H1 (cell line): Measurements from ENCODE around the gene TXNDC8. TPM values are rescaled to one million over a fixed set of nuclear protein-coding genes. Genes with fewer than 3 reads are reported as not detected.

Experiments used
- CTCF ChIA-PET: fragments of 300-600 bp; sonication (Branson Sonifier 250); formaldehyde crosslinking; loops from one replicate; lab custom pipeline; 2021; ENCODE audit not compliant: partially characterized antibody; lab: Charles Lee
- POLR2A ChIA-PET: fragments of 300-600 bp; sonication (Branson Sonifier 250); formaldehyde crosslinking; loops from one replicate; lab custom pipeline; 2021; ENCODE audit warnings: inconsistent platforms; ENCODE audit not compliant: partially characterized antibody; lab: Charles Lee
- DNase-seq, 2 experiments: peaks; one replicate each; pipeline versions ENCODE4 v3.0.0 to v3.0.0-alpha.2; 2010 to 2022; ENCODE audit warnings: low spot score in 2 of 2, low read depth in 1 of 2, mixed read lengths in 1 of 2
- FAIRE-seq: peaks from 2 replicates; lab custom pipeline; 2011; peaks lifted over from hg19 to GRCh38; lab: Jason Lieb, UNC
- H2AFZ ChIP-seq: 2 replicates; pipeline ENCODE4 v1.8.1; 2012; ENCODE audit warnings: low read length, inconsistent platforms
- H2AK5ac ChIP-seq: 2 replicates; pipeline ENCODE4 v1.6.1; 2013; ENCODE audit warnings: low read depth, low read length
- H2BK120ac ChIP-seq: replicated peaks from 2 replicates; pipeline ENCODE3; 2013; ENCODE audit warnings: low read depth, low read length, inconsistent platforms
- H2BK12ac ChIP-seq: 2 replicates; pipeline ENCODE4 v1.6.1; 2013; ENCODE audit warnings: low read depth, low read length
- H2BK15ac ChIP-seq: 2 replicates; pipeline ENCODE4 v1.6.1; 2013; ENCODE audit warnings: low read length
- H2BK20ac ChIP-seq: 2 replicates; pipeline ENCODE4 v1.6.1; 2013; ENCODE audit warnings: low read length
- H2BK5ac ChIP-seq: 2 replicates; pipeline ENCODE4 v1.6.1; 2013; ENCODE audit warnings: low read depth, low read length
- H3K14ac ChIP-seq: 2 replicates; pipeline ENCODE4 v1.6.1; 2013; ENCODE audit warnings: inconsistent platforms; ENCODE audit not compliant: insufficient read length
- H3K18ac ChIP-seq: 2 replicates; pipeline ENCODE4 v1.6.1; 2013; ENCODE audit warnings: low read length; ENCODE audit errors: extremely low read depth
- H3K23ac ChIP-seq: 2 replicates; pipeline ENCODE4 v1.6.1; 2013; ENCODE audit warnings: inconsistent platforms; ENCODE audit not compliant: insufficient read length
- H3K23me2 ChIP-seq: 2 replicates; pipeline ENCODE4 v1.6.1; 2013; ENCODE audit warnings: low read depth, low read length
- H3K27ac ChIP-seq: 2 replicates; pipeline ENCODE4 v1.6.1; 2011; ENCODE audit warnings: low read depth, low read length, inconsistent platforms
- H3K27me3 ChIP-seq, 4 experiments: replicated peaks in 1 of 4; 1 replicate in 1 of 4; 2 replicates in 3 of 4; pipeline versions ENCODE4 v1.6.1 to v1.8.1; 2011 to 2013; ENCODE audit warnings: low read length in 3 of 4, mild to moderate bottlenecking in 3 of 4, inconsistent platforms in 2 of 4, mixed read lengths in 2 of 4, moderate library complexity in 1 of 4; ENCODE audit not compliant: control insufficient read depth in 3 of 4, insufficient read depth in 3 of 4; ENCODE audit errors: extremely low read depth in 1 of 4
- H3K36me3 ChIP-seq, 4 experiments: 2 replicates each; pipeline versions ENCODE4 v1.6.1 to v1.8.1; 2011 to 2013; ENCODE audit warnings: mild to moderate bottlenecking in 4 of 4, low read length in 3 of 4, moderate library complexity in 2 of 4, control low read depth in 1 of 4, inconsistent platforms in 1 of 4; ENCODE audit not compliant: insufficient read depth in 4 of 4, control insufficient read depth in 2 of 4
- H3K4ac ChIP-seq: replicated peaks from 2 replicates; pipeline ENCODE3; 2013; ENCODE audit warnings: low read length, low read depth, mixed read lengths, inconsistent platforms; ENCODE audit not compliant: insufficient read length
- H3K4me1 ChIP-seq, 4 experiments: replicated peaks in 1 of 4; 1 replicate in 1 of 4; 2 replicates in 3 of 4; pipeline versions ENCODE4 v1.6.1 to v1.8.1; 2011 to 2013; ENCODE audit warnings: low read length in 3 of 4, inconsistent platforms in 2 of 4, mixed read lengths in 1 of 4; ENCODE audit not compliant: insufficient read depth in 4 of 4, control insufficient read depth in 3 of 4
- H3K4me2 ChIP-seq, 2 experiments: 2 replicates each; pipeline versions ENCODE4 v1.6.1 to v1.8.1; 2011 to 2013; ENCODE audit warnings: low read depth in 2 of 2, low read length in 2 of 2, control low read depth in 1 of 2, inconsistent platforms in 1 of 2, mild to moderate bottlenecking in 1 of 2; ENCODE audit not compliant: insufficient read depth in 1 of 2
- H3K4me3 ChIP-seq, 4 experiments: fragments of 200-600, 300-600 bp in 1 of 4; sonication (generic), shearing (Covaris generic), sonication (Bioruptor Twin) in 1 of 4; 2 replicates each; pipeline versions ENCODE4 v1.5.1 to v1.8.1; 2011 to 2016; ENCODE audit warnings: low read length in 4 of 4, low read depth in 3 of 4, control low read depth in 2 of 4, inconsistent platforms in 2 of 4, mild to moderate bottlenecking in 2 of 4, mixed read lengths in 1 of 4, moderate library complexity in 1 of 4; ENCODE audit not compliant: insufficient read depth in 2 of 4; ENCODE audit errors: extremely low read depth in 1 of 4
- H3K56ac ChIP-seq: replicated peaks from 2 replicates; pipeline ENCODE3; 2013; ENCODE audit warnings: low read depth, mild to moderate bottlenecking, mixed read lengths, low read length, inconsistent platforms; ENCODE audit not compliant: insufficient read length
- H3K79me1 ChIP-seq: 2 replicates; pipeline ENCODE4 v1.6.1; 2013; ENCODE audit warnings: low read depth, low read length, control low read depth
- H3K79me2 ChIP-seq, 2 experiments: 2 replicates each; pipeline versions ENCODE4 v1.6.1 to v1.8.1; 2012 to 2013; ENCODE audit warnings: low read length in 2 of 2, mild to moderate bottlenecking in 2 of 2, inconsistent platforms in 1 of 2; ENCODE audit not compliant: insufficient read depth in 2 of 2, control insufficient read depth in 1 of 2
- H3K9ac ChIP-seq, 4 experiments: replicated peaks in 1 of 4; 1 replicate in 1 of 4; 2 replicates in 3 of 4; pipeline versions ENCODE4 v1.6.1 to v1.8.1; 2011 to 2013; ENCODE audit warnings: low read depth in 3 of 4, low read length in 3 of 4, control low read depth in 2 of 4, mild to moderate bottlenecking in 2 of 4, moderate library complexity in 2 of 4, inconsistent platforms in 1 of 4; ENCODE audit errors: extremely low read depth in 1 of 4
- H3K9me3 ChIP-seq, 2 experiments: 2 replicates each; pipeline versions ENCODE4 v1.6.1 to v1.8.1; 2012 to 2013; ENCODE audit warnings: mild to moderate bottlenecking in 2 of 2, moderate library complexity in 2 of 2, control low read depth in 1 of 2, inconsistent platforms in 1 of 2, low read depth in 1 of 2, low read length in 1 of 2, mixed read lengths in 1 of 2; ENCODE audit not compliant: insufficient read depth in 2 of 2
- H4K20me1 ChIP-seq, 2 experiments: replicated peaks in 1 of 2; 2 replicates each; pipeline versions ENCODE3 to v1.8.1; 2011 to 2013; ENCODE audit warnings: inconsistent platforms in 2 of 2, low read length in 2 of 2, mild to moderate bottlenecking in 1 of 2; ENCODE audit not compliant: insufficient read depth in 2 of 2, control insufficient read depth in 1 of 2
- H4K5ac ChIP-seq: 2 replicates; pipeline ENCODE4 v1.6.1; 2013; ENCODE audit warnings: low read length, low read depth, mixed read lengths, inconsistent platforms; ENCODE audit not compliant: insufficient read length
- H4K8ac ChIP-seq: 2 replicates; pipeline ENCODE4 v1.8.0; 2013; ENCODE audit warnings: mild to moderate bottlenecking, moderate library complexity, low read length, inconsistent platforms; ENCODE audit not compliant: insufficient read depth; ENCODE audit errors: extremely low read depth
- H4K91ac ChIP-seq: replicated peaks from 2 replicates; pipeline ENCODE3; 2013; ENCODE audit warnings: low read length, mixed read lengths, inconsistent platforms; ENCODE audit not compliant: insufficient read length
- BACH1 ChIP-seq: IDR thresholded peaks from 2 replicates; pipeline ENCODE4 v1.6.1; 2012; ENCODE audit warnings: low read length, improper control_type of control experiment
- BCL11A ChIP-seq, 2 experiments: IDR thresholded peaks; one replicate each; pipeline ENCODE4 v1.6.1; 2011; ENCODE audit warnings: low read depth in 2 of 2, low read length in 2 of 2, mild to moderate bottlenecking in 2 of 2
- E2F6 ChIP-seq: IDR thresholded peaks from 2 replicates; pipeline ENCODE4 v1.6.1; 2012; ENCODE audit warnings: inconsistent platforms
- EP300 ChIP-seq, 2 experiments: IDR thresholded peaks; 1 replicate in 1 of 2; 2 replicates in 1 of 2; pipeline ENCODE4 v1.6.1; 2011 to 2012; ENCODE audit warnings: low read depth in 2 of 2, low read length in 2 of 2, mild to moderate bottlenecking in 2 of 2, borderline replicate concordance in 1 of 2, inconsistent platforms in 1 of 2, moderate library complexity in 1 of 2
- GTF2F1 ChIP-seq: IDR thresholded peaks from 2 replicates; pipeline ENCODE4 v1.6.1; 2012; ENCODE audit warnings: low read depth, low read length, improper control_type of control experiment, borderline replicate concordance
- JUN ChIP-seq: IDR thresholded peaks from 2 replicates; pipeline ENCODE4 v1.6.1; 2011; ENCODE audit warnings: low read depth, mild to moderate bottlenecking, improper control_type of control experiment, low read length
- KDM5A ChIP-seq: fragments of 200-600 bp; IDR thresholded peaks from 2 replicates; pipeline ENCODE4 v1.7.1; 2012; ENCODE audit warnings: mild to moderate bottlenecking, low read length, inconsistent platforms, mixed read lengths
- NANOG ChIP-seq: IDR thresholded peaks from 2 replicates; pipeline ENCODE4 v1.6.1; 2011; ENCODE audit warnings: low read length, low read depth, mild to moderate bottlenecking, inconsistent platforms; ENCODE audit not compliant: insufficient read depth, poor library complexity, severe bottlenecking
- RXRA ChIP-seq: IDR thresholded peaks from 2 replicates; pipeline ENCODE4 v1.6.1; 2011; ENCODE audit warnings: low read depth, mild to moderate bottlenecking, low read length, moderate library complexity; ENCODE audit not compliant: insufficient read depth
- SIX5 ChIP-seq: IDR thresholded peaks from 2 replicates; pipeline ENCODE4 v1.6.1; 2011; ENCODE audit warnings: mild to moderate bottlenecking, low read depth, low read length
- SP1 ChIP-seq: IDR thresholded peaks from 2 replicates; pipeline ENCODE4 v1.6.1; 2011; ENCODE audit warnings: low read depth, low read length
- YY1 ChIP-seq: IDR thresholded peaks from 2 replicates; pipeline ENCODE4 v1.6.1; 2011; ENCODE audit warnings: low read depth, mild to moderate bottlenecking, low read length
- WGBS, 2 experiments: shearing (Covaris generic) in 1 of 2; methylation state at CpG; one replicate each; pipeline versions ENCODE4 v1.1.6 to v1.1.7; 2013 to 2015; ENCODE audit warnings: low lambda C conversion rate in 2 of 2, mixed read lengths in 2 of 2, inconsistent platforms in 1 of 2, low coverage in 1 of 2, missing lambda C conversion rate in 1 of 2; ENCODE audit not compliant: insufficient replicate concordance in 2 of 2, insufficient coverage in 1 of 2, insufficient read length in 1 of 2; ENCODE audit errors: extremely low coverage in 1 of 2, missing lambda C conversion rate in 1 of 2; 5-methylcytosine and 5-hydroxymethylcytosine counted together
- polyA plus RNA-seq, 7 experiments: library from polyadenylated mRNA; depleted of rRNA in 3 of 7; stranded (reverse) in 5 of 7; unstranded in 2 of 7; fragments of >200 nt in 5 of 7; fragments of 200-250 nt in 2 of 7; gene quantifications; 1 replicate in 5 of 7; 2 replicates in 1 of 7; 4 replicates in 1 of 7; pipeline versions ENCODE4 v1.2.1 to v1.2.3, GENCODE V29; 2011 to 2013; ENCODE audit warnings: missing spikeins in 2 of 7, mixed read lengths in 2 of 7
- total RNA-seq: library from RNA; stranded (reverse); fragmentation: NEBNext Ultra II Directional; extraction: Animal tissue kit (Norgen Biotek cat#: 25700); gene quantifications from 2 replicates; pipeline ENCODE4 v1.2.1, GENCODE V29; 2021

TXNDC8 gene
- total and polyA plus RNA-seq, 2 of the 8 experiments (the other 6 are each of a cell fraction or from before 2014, with no cell fraction given) = not detected

- Histone ChIP-seq H3K4me2 (no peak overlapping the region), H2BK120ac (no peak overlapping the region), H3K79me2 (peaks cover 14 to 15% of the 10 kb centered on the region in 2 experiments), H2BK5ac (no peak overlapping the region), H3K56ac (no peak overlapping the region), H3K9me3 (no peaks in the 10 kb centered on the region), H3K4me1 (peaks cover 3 to 16% (median 7%) of the 10 kb centered on the region in 4 experiments; a peak in 6 of 7 replicates), H3K36me3 (no peaks in the 10 kb centered on the region), H4K8ac (no peak overlapping the region), H3K23ac (no peak overlapping the region), H3K27ac (no peak overlapping the region), H4K20me1 (peaks cover 1 to 2% of the 10 kb centered on the region in 2 experiments), H3K23me2 (peaks cover 11% of the 10 kb centered on the region), H3K4ac (no peak overlapping the region), H2BK15ac (no peak overlapping the region), H2BK12ac (no peak overlapping the region), H3K79me1 (peaks cover 5% of the 10 kb centered on the region; the same call in 1 of the 2 replicates), H4K91ac (no peak overlapping the region), H3K18ac (no peak overlapping the region), H3K4me3 (no peak overlapping the region), H2AK5ac (no peak overlapping the region), H3K27me3 (no peaks in the 10 kb centered on the region; a peak in 1 of 7 replicates), H4K5ac (no peak overlapping the region), H3K9ac (no peak overlapping the region), H2BK20ac (no peak overlapping the region), H3K14ac (no peak overlapping the region), H2AFZ (no peak overlapping the region)
- ChIA-PET POLR2A (interaction anchor here (4.1 kb wide), 1 partner anchor 10 kb away, joined by 44 read pairs; no protein-coding TSS in a partner anchor), CTCF (interaction anchor here (1.1 to 4.1 kb wide), 2 partner anchors 9 to 22 kb away, joined by 3 to 16 read pairs; no protein-coding TSS in a partner anchor)
- FAIRE-seq = no peak
- WGBS, 2 experiments = 90% methylated on average over 2 of the region's 2 CpGs; no CpG with 5 or more reads in 1 of the 2 experiments
- no peak for DNase-seq
- no peak for TF ChIP-seq YY1
- no peak for TF ChIP-seq BACH1
- no peak for TF ChIP-seq EP300 (IDR thresholded peaks at IDR 0.05; ENCODE audit: borderline replicate concordance in 1 of 2, low read depth in 2 of 2, low read length in 2 of 2)
- TF ChIP-seq SP1 = no peak
- TF ChIP-seq E2F6 = no peak
- no peak for TF ChIP-seq KDM5A
- TF ChIP-seq SIX5 = no peak
- TF ChIP-seq NANOG = no peak
- no peak for TF ChIP-seq JUN
- no peak for TF ChIP-seq RXRA
- no peak for TF ChIP-seq BCL11A (IDR thresholded peaks at IDR 0.05; ENCODE audit: low read depth in 2 of 2, low read length in 2 of 2)
- no peak for TF ChIP-seq GTF2F1
Measured at GRCh38 chr9:110259566-110259965, 78.1 kb downstream of the TXNDC8 start.
